CD4-positive, alpha-beta T cell treated with Interferon gamma for 1 hour (primary cell): ENCODE results near the gene ITGA11.

Source experiments
- DNase-seq: peaks from one replicate; pipeline ENCODE4 v3.0.0-alpha.2; 2020

The ITGA11 gene

DNA sequence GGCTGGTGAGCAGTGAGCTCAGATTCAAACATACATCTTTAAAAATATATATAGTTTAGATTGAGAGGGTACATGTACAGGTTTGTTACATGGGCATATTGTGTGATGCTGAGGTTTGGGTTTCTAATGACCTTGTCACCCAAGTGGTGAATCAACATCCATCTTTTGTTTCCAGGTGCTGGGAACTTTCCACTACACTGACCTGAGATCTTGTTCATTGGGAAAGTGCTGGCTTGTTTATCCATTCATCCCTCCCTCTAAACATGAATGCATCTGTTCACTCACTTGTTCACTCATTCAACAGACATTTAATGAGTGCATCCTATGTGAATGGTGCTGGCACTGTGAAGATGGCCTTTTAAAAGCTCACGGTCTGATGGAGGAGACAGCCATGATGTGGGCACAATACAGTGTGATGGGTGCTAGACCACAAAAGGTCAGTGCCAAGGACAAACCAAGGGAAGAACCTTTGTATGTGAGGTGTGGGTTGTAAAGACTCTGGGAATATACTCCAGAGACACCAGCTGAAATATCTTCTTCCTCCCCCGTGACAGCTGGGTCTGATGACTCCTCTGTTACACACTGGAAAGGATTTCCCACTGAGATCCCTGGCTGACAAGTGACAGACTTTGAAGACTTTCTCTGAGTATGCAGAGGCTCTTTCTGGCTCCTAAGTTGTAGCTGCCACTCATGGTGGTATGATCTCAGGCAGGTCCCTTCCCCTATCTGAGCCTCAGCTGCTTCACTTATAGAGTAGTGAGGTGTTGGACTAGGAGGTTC lies 16.2 kb upstream of the ITGA11 start:
- no peak for DNase-seq

DNA sequence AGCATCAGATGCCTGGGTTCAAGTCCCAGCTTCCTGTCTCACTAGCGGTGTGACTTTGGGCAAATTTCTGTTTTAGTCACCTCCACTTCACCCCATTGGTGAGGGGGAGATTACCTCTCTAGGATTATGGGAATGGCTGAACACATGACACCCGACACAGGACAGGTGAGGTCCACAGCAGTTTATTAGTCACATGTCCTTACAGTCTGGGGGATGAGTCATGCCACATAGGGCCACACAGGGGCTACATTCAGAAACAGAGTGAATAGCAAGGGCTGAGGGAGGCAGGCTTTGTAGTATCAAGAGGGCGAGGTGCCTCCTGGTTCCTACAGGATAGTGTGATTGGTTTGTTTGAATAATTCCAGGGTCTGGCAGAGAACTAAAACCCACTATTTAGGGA lies 15.2 kb upstream of the ITGA11 start:
- no peak for DNase-seq

DNA sequence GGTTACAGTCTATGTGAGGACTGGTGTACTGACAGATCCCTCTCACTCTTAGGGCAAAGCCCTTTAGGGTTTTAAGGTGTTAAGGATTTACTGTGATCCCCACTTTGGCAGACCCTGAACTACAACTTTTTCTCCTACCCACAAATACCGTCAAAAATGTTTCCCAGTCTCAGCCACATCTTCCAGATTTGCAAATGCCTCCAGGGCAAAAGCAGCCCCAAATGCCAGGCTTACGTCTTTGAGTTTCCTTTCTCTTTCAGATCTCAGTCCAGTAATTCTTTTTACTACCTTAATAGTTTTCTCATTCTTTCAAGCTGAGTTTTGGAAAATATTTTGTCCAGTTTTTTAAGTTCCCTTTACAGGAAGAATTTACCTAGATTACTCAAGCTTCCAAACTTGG lies 13.4 kb upstream of the ITGA11 start:
- no peak for DNase-seq

DNA sequence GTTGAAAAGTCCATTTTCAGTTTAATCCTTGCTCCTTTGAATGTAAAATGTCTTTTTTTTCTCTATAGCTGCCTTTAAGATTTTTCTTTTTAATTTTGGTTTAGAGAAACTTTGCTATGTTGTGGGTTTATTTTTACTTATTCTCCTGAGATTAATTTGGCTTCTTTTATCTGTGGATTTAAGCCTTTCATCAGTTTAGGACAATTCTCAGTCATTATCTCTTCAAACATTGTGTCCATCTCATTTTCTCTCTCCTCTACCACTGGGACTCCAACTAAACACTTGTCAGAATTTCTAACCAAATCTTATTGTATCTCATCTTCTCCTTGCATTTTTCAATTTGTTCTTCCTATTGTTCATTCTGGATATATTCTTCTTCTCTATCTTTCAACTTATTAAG lies 12.4 kb upstream of the ITGA11 start:
- DNase-seq: no peak

DNA sequence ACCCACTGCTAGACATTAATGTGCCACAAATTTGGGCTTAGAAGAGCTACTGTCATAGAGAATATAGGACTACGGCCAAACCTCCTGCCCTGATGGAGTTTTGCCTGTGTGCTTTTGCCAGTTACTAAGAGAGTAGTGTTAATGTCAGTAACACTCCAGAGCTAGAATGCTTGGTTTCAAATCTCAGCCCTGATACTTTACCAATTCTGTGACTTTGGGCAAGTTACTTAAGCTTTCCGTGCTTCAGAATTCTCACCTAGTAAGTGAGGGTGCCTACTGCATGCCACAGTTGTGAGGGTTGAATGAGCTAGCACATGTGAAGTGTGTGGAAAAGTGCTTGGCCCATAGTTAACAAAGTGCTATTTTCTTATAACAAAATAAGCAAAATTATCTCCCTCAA lies 10.9 kb upstream of the ITGA11 start:
- DNase-seq: no peak

DNA sequence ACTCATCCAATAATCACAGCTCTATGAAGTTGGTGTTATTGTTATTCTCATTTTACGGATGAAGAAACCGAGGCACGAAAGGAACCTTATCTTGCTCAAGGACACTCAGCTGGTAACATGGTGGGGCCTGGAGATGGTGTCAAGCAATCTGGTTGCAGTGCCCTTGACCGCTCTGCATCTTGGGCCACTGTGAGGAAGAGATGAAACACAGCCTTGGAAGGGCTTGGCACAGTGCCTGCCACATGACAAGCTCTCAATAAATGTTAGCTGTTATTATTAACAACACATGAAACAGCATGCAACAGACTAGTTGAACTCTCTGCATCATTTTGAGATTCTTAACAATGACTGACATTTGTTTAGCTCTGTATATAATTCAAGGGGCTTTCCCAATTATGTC lies 10.1 kb upstream of the ITGA11 start:
- no peak for DNase-seq

DNA sequence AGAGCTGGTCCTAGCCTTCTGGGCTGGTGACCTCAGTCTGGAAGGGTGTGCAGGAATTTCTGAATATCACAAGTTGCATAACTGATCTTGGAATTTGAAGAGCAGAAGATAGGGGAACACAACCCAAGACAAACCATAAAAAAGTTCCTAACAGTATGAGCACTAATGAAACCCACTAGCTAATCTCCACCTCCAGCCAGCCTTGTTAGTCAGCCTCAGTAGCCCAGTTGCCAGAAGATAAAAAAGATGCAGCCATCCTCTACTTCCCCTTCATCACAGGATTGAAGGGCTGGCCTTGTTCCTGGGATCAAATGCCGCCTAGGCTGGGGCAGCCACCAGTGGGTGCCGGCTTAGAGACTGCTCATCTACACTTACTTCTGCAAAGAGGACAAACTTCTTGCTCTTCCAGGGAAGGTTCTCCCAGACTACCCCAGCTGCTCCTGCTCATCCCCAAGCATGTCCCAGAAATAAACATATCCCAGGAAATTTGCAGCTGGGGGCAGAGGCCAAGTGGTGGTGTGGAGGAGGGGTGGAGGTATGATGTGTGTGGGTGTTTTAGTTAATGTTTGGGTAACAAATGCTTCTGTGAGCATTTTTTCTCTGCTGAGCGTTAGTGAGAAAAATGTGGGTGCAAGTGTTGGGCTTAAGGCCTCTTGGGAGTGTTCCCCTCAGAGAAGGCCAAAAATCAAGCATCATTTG lies 9.2 kb upstream of the ITGA11 start:
- no peak for DNase-seq

DNA sequence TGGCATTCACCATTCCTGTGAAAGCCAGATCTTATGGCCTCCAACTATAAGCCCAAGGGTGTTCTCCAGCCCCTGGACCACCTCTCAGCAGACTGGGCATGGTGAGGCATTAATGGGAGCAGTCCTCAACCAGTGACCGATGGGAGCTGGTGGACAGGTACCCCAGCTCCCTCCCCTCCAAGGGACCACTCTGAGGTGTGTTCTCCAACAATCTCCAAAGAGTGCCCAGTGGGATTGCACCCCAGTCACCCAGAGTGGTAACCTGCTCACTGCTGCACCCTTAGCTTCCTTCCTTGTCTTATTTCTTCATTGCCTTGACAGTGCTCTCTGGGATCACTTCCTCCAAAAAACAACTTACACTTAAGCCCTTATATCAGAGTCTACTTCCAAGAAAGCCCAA lies 8.2 kb upstream of the ITGA11 start:
- no peak for DNase-seq

DNA sequence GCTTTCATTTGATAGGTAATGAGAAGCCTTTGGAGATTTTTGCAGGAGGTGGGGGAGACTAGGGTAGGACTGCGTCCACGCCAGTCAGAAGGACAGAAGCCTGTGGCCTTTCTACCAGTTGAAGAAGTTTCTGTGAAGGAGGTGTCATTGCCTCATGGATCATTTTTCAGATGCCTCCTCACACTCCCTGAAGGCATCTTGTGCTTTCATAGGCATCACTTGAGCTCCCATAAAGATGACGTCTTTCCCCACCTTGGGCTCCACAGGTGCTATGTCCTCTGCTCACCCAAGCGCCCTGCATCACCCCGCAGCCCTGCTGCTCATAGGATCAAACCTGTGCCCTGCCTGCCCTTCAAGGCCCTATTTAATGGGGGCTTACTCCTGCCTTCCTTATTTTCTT lies 7.5 kb upstream of the ITGA11 start:
- DNase-seq: no peak

DNA sequence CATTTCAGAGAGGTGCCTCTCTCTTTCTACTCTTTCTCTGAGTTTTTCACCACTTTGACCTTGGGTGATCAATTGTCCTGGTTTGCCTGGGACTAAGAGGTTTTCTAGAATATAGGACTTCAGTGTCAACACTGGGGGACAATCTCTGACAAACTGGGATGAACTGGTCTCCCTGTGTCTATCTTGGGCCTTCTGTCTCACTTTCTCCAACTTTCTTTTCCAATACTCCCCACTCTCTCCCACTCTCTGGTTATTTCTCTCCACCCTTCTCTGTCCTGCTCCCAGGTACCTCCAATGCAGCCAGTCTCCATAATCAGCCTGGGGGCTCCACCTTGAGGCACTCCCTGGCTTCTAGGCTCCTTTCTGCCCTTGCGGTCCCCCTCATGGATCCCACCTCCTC lies 4.7 kb upstream of the ITGA11 start:
- DNase-seq: no peak

DNA sequence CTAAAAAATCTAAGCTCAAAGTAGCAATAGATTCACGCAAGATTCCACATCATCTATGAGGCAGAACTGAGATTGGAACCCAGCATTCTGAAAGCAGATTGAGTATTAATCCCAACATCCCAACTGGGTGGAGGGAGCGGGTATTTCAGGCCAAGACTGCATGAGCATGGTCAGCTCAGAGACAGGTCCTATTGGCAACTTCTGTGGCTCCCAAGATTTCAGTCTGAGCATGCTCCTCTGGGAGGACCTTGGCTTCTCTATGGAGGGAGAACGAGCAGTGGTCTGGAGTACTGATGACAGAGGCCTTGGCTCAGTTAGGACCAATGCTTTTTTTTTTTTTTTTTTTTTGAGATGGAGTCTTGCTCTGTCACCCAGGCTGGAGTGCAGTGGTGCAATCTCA lies 4.0 kb upstream of the ITGA11 start:
- no peak for DNase-seq

DNA sequence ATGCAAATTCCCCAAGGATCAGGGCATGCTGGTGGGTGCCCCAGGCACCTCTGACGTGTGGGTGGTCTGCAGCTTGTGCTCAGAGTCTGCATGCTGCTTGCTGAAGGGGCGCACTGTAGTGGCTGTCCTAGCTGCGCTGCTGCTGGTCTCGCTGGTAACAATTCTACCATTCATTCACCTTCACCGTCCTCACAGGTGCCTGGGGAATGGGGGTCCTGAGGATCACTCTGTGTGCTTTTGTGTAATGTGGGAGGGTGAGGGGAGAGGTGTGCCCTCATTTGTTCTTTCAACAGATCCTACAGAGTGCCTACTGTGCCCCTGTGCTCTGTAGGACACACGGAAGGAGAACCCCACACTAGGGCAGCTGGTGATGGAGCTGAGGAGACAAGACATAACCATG lies 2.1 kb upstream of the ITGA11 start:
- DNase-seq: no peak

DNA sequence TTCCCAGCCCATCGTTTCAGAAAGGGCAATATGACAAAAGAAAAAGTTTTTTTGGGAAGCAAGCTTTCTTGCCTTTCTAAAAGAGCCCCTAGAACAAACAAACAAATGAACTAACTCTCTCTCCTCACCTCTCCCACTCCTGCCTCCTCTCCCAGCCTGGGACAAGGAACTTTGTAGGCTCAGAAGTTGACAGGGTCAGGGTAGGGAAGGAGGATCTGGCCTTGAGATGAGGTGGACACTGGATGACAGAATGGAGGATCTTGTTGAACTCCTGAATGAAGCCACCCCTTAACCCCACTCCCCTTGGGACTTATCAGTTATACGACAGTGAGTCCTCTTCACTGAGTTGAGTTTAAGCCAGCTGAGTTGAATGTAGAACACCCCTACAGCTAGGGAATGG lies 1.6 kb upstream of the ITGA11 start:
- DNase-seq: no peak

DNA sequence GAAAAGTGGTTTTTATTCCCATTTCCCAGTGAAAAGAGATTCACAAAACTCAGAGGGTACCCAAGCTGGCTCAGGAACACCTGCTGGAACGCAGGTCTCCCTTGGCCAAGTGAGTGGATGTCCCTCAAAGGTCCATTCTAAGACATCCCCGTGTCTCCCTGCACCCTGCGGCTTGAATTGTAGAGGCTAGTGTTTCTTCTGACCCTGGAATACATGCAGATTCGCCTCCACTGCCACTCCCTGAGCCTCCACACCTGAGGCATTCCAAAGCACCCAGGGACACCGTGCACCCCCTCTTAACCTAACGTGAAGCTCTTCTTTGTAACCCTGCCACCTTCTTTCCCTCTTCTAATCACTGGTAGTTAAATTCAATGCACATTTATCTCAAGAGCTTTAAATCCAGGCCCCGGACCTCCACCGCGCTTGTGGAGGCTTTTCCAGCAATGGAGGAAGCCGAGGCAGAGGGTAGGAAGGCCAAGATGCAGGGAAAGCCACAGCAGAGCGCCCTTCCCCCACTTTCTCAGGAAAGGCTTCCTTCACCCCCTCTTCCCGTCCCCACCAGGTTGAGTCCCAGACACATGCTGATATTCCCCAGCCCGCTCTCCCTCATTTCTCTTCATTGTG lies 590 bp upstream of the ITGA11 start:
- DNase-seq: no peak

DNA sequence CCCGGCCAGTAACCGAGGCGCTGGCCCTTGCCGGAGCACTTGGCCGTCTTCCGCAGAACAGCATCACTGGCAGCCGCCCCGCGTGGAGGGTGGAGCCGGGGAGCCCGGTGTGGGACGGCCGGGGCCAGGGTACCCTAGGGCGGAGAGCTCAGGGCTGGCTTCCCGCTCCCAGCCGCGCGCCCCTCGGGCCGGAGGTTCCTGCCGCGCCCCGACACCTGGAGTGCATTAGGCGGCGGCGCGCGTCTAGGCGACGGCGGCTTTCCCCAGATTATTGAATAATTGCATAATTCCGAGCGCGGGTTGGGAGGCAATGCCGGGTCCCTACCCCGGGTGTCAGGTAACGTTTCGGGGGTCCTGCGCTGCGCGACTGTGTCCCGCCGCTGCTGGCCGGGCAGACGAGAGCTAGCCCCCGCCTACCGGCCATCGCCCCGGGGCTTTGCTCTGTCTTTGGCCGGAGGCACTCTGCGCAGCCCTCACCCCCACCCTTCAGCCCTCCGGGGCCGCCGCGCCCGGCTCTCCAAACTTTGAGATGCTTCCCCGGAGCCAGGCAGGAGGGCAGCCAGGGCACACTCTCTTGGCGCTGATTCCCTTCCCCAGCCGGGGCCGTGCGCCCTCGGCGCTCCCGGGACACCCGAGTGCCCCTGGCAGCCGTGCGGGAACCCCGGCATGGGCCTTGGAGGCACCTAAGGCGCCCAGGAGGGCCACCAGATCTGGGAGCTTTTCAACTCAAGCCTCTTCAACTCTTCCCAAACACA lies 749 bp downstream of the ITGA11 start:
- no peak for DNase-seq

DNA sequence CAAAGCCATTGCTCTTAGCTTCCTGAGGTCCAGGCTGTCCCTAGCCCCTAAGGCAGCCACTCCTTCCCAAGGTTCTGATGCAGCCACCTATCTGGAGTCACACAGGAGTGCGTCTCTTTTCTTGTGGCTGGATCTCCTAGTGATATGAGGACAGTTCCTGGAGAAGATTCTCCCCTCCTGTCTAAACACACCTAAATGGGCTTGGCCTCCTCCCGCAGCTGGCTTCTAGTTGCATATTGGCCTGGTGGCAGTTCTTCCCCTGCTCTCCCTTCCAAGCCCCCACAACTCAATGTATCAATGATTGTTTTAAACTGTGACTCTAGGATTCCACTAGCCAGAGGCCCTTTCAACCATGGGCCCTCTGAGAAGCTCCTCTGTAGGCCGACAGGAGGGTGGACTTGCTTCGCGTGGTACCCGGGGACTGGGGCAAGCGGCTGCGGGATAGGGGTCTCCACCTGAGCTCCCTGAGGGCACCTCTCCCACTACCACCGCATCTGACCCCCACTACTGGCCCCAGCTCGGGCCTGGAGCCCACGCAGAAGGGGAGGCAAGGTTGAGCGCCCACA lies 1.4 kb downstream of the ITGA11 start:
- no peak for DNase-seq

DNA sequence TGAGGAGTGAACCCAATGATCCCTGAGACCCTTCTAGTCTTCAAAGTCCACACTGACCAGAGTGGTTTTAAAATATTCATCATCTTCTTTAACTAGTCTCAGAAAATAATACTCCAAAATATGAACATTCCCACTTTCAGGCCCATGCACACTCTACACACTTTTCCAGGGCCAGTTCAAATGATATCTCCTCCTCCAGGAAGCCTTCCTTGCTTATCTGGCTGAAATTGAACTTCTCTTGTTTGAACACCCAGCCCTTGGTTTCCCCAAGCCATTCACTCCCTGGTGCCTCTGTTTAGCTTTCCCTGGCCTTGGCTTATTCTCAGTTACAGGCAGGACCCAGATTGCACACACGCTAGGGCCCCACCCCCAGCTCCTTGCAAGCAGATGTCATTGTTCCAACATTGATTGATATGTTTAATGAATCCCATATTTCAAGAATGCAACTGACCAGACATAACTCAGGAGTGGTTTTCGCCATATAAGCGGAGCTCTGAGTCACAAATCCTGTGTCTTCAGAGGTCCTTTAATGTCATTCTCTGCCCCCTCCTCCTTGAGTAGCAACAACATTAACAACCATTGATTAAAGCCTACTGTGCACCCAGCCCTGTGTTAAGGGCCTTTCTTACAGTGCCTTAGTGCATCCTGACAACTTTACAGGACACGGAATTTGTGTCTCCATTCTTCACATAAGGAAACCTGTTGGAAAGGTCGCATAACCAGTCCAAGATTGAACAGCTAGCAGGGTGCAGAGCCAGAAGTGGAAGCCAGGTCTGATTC lies 2.1 kb downstream of the ITGA11 start:
- no peak for DNase-seq

DNA sequence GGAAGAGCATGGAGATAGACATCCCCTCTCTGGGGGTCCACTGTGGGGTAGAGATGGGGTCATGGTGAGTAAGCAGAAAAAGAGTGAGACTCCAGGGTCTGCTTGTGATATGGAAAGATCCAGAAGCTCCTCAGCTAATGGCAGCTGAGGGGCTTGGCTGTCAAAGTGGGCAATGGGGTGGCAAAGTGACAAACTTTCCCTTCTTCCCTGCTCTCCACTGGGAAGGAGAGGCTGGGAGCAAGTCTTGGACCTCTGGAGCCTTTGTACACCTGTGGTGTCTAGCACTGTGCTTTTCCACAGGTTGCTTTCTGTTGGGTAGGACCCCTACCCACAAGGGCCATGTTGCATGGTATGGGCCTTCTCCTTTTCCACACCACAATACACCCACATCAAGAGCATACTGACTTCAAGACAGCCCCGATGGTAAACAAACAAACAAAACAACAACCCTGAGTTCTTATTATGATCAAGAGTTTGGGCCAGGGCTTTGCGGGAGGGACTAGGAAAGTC lies 3.5 kb downstream of the ITGA11 start:
- no peak for DNase-seq

DNA sequence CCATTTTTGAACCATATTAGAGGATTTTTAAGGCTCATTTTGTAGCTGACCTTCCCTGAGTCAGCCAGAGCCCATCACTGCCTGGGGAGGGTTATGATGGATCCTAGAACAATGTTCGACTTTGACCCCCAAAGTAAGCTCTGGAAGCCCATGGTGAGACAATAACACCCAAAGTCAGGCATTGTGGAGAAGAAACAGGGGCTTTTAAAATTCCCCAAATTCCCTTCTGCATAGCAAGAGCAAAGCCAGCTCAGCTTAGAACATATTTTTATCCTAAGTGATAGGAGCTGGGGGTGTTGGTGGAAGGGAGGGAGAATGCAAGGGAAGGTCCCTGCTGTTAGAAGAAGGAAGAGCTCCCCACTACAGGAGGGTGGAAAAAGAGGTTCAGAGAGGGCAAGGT lies 4.0 kb downstream of the ITGA11 start:
- DNase-seq: no peak

DNA sequence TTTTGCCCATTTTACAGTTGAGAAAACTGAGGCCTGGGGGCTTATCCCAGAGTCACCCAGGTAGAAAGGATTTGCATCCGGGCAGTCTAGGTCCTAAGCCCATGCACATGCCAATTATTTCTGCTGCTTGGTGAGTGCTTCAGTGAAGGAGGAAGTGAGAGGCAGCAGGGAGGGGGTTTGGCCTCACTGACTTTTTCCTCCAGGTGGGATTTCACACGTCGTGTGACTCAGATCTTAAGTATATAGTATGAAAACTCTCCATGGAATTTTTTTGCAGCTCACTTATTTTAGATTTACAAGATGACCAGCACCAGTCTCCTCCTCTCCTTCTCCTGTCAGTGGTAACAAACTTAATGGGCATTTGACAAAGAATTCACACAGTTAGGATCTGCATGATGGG lies 4.6 kb downstream of the ITGA11 start:
- DNase-seq: no peak

DNA sequence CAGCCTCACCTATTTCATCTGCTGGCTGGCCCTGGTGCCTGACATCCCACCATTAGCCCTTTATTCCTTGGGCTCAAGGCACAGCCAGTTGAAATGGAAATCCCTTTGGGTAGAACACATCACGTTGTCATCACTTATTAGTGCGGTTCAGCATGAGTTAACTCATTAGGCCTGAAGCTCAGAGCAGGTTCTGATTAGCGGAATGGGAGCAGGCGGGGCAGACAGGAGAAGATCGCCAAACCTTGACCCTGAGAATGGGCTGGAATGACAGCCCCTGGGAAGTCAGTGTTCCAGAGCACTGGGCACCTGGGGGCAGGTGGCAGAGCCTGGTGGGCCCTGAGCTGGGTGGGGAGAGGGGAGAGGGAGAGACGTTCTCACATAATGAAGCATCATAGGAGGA lies 5.8 kb downstream of the ITGA11 start:
- no peak for DNase-seq

DNA sequence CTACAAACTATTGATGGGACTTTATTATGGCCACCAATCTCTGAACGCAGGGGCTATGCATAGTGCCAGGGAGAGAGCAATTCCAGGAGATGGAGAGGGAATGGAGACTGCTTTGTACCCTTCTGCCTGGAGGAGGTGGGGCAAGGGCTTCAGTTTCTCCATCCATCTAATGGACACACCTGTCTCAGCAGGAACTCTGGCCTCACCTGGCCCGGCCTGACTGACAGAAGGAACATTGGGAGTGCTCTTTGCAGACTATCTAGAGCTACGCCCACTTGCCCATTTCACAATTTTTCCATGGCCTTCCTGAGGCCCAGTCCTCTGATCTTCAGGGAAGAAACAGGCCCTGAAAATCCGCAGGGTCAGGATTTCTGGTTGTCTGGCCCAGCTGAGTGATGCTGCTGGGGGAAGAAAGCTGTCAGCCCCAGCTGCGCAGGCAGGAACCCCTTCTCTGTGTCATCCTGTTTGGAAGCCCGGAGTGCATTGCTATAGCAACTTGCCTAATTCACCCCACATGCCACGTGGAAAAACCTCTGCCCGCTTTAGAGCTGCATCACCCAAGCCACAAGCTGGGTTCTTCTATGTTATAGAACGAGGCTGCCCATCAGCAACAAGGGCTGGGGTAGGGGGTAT lies 6.4 kb downstream of the ITGA11 start:
- no peak for DNase-seq
